Uterus (tissue), 4 donors: ENCODE measurements around the gene KPNA3. TPM values are rescaled to one million over a fixed set of nuclear protein-coding genes. Genes with fewer than 3 reads are reported as not detected.

ENCODE experiments used
- DNase-seq, 2 donors: peaks; one replicate each; pipeline ENCODE4 v3.0.0-alpha.2; 2019 to 2020
- H3K27ac ChIP-seq, 2 donors: fragments of 200-600 bp; sonication (generic); 1 replicate in 1 of 2; 2 replicates in 1 of 2; pipeline ENCODE4 v1.5.1; 2016 to 2018
- H3K27me3 ChIP-seq, 2 donors: fragments of 200-600 bp; sonication (generic); one replicate each; pipeline ENCODE4 v1.5.1; 2018 to 2019; ENCODE audit warnings: control low read depth in 1 of 2
- H3K36me3 ChIP-seq, 2 donors: fragments of 200-600 bp; sonication (generic); one replicate each; pipeline ENCODE4 v1.5.1; 2019; ENCODE audit warnings: control low read depth in 1 of 2
- H3K4me1 ChIP-seq, 2 donors: fragments of 200-600 bp; sonication (generic); one replicate each; pipeline ENCODE4 v1.5.1; 2018 to 2019; ENCODE audit warnings: control low read depth in 1 of 2
- H3K4me3 ChIP-seq, 2 donors: fragments of 200-600 bp; sonication (generic); 1 replicate in 1 of 2; 2 replicates in 1 of 2; pipeline ENCODE4 v1.5.1; 2018 to 2019; ENCODE audit warnings: mild to moderate bottlenecking in 1 of 2
- H3K9me3 ChIP-seq, 2 donors: fragments of 200-600 bp; sonication (generic); one replicate each; pipeline ENCODE4 v1.5.1; 2019; ENCODE audit warnings: control low read depth in 1 of 2
- CTCF ChIP-seq, 4 experiments: fragments of 200-600 bp in 2 of 4; fragments of 450-650 bp in 2 of 4; sonication (generic) in 2 of 4; IDR thresholded peaks; one replicate each; pipeline ENCODE4 v1.5.1; 2016 to 2019; ENCODE audit warnings: antibody characterized with exemption in 4 of 4, mild to moderate bottlenecking in 2 of 4, moderate library complexity in 1 of 4
- POLR2A ChIP-seq, 2 donors: fragments of 450-650 bp; IDR thresholded peaks; one replicate each; pipeline ENCODE4 v1.6.1; 2016; ENCODE audit warnings: antibody characterized with exemption in 2 of 2, mild to moderate bottlenecking in 1 of 2, moderate library complexity in 1 of 2
- intact Hi-C: fragments of 100-400 bp; cut with DNase I; formaldehyde crosslinking; loops from one replicate; pipeline ENCODE4 v1.15.1; 2023; ENCODE audit warnings: low total_unique reads
- total RNA-seq, 4 donors: library from RNA; depleted of rRNA in 3 of 4; stranded (reverse); fragments of >200 nt in 3 of 4; gene quantifications; one replicate each; pipeline versions ENCODE4 v1.1.0 to v1.2.4, GENCODE V29; 2014 to 2023
- donor health status: DM: yes; HTN: yes; CAD: no.

Gene KPNA3
- total RNA-seq, 4 donors from 2014 or later, result 9.1 to 49.2 (median 30.3) TPM

- no peaks in the 10 kb centered on the region for H3K4me1 ChIP-seq
- H3K27ac ChIP-seq, result no peak overlapping the region
- H3K36me3 ChIP-seq, result no peaks in the 10 kb centered on the region
- H3K27me3 ChIP-seq, result no peaks in the 10 kb centered on the region
- intact Hi-C loops, result no loop called here
- no peaks in the 10 kb centered on the region for H3K9me3 ChIP-seq
- no peak overlapping the region for H3K4me3 ChIP-seq
- no peak for DNase-seq
- no peak for TF ChIP-seq CTCF (IDR thresholded peaks at IDR 0.05)
- TF ChIP-seq POLR2A (IDR thresholded peaks at IDR 0.05), result no peak
These were observed 127.9 kb downstream of the KPNA3 start for GRCh38 chr13:49664606-49665005.

GRCh38 chr13:49657241-49657641, 135.2 kb downstream of the KPNA3 start:
- Histone ChIP-seq H3K9me3 (no peaks in the 10 kb centered on the region), H3K4me3 (no peak overlapping the region), H3K36me3 (no peaks in the 10 kb centered on the region), H3K27ac (no peak overlapping the region), H3K27me3 (no peaks in the 10 kb centered on the region), H3K4me1 (no peaks in the 10 kb centered on the region)
- no peak for DNase-seq
- no peak for TF ChIP-seq POLR2A (IDR thresholded peaks at IDR 0.05)
- no peak for TF ChIP-seq CTCF (IDR thresholded peaks at IDR 0.05)
- intact Hi-C loops, result no loop called here

- H3K4me1 ChIP-seq, result no peaks in the 10 kb centered on the region
- no peak overlapping the region for H3K4me3 ChIP-seq
- intact Hi-C loops, result no loop called here
- no peak for TF ChIP-seq POLR2A (IDR thresholded peaks at IDR 0.05)
- no peak for TF ChIP-seq CTCF (IDR thresholded peaks at IDR 0.05)
- no peaks in the 10 kb centered on the region for H3K27me3 ChIP-seq
- no peak for DNase-seq
- H3K9me3 ChIP-seq, result no peaks in the 10 kb centered on the region
- H3K36me3 ChIP-seq, result no peaks in the 10 kb centered on the region
- H3K27ac ChIP-seq, result no peak overlapping the region
These were observed 136.6 kb downstream of the KPNA3 start for GRCh38 chr13:49655906-49656305.

- Histone ChIP-seq H3K9me3 (no peaks in the 10 kb centered on the region), H3K27ac (no peak overlapping the region), H3K36me3 (no peaks in the 10 kb centered on the region), H3K27me3 (no peaks in the 10 kb centered on the region), H3K4me3 (no peak overlapping the region), H3K4me1 (no peaks in the 10 kb centered on the region)
- DNase-seq, result no peak
- intact Hi-C loops, result no loop called here
- TF ChIP-seq CTCF (IDR thresholded peaks at IDR 0.05), result no peak
- no peak for TF ChIP-seq POLR2A (IDR thresholded peaks at IDR 0.05)
These were observed 138.5 kb downstream of the KPNA3 start for GRCh38 chr13:49654011-49654410.

- no peaks in the 10 kb centered on the region for H3K9me3 ChIP-seq
- H3K4me1 ChIP-seq, result no peaks in the 10 kb centered on the region
- H3K36me3 ChIP-seq, result no peaks in the 10 kb centered on the region
- no peak for DNase-seq
- TF ChIP-seq CTCF (IDR thresholded peaks at IDR 0.05) (no peak), POLR2A (IDR thresholded peaks at IDR 0.05) (no peak)
- no peak overlapping the region for H3K27ac ChIP-seq
- H3K4me3 ChIP-seq, result no peak overlapping the region
- no peaks in the 10 kb centered on the region for H3K27me3 ChIP-seq
- intact Hi-C loops, result no loop called here
These were observed 139.0 kb downstream of the KPNA3 start for GRCh38 chr13:49653478-49653877.
